PC-9 (cell line): ENCODE results near the gene BPIFB3. TPM values are rescaled to one million over a fixed set of nuclear protein-coding genes. Genes with fewer than 3 reads are reported as not detected.

ENCODE experiments used
- BruUV-seq: library from RNA; stranded (reverse); fragments of 400-500 nt; replicated peaks from 2 replicates; lab custom pipeline; 2021; lab: Mats Ljungman, UMichigan
- CTCF ChIA-PET: fragments of 300-600 bp; sonication (Branson Sonifier 250); formaldehyde crosslinking; loops from one replicate; lab custom pipeline; 2022; ENCODE audit warnings: antibody characterized with exemption; lab: Charles Lee
- POLR2A ChIA-PET: fragments of 300-600 bp; sonication (Branson Sonifier 250); formaldehyde crosslinking; loops from one replicate; lab custom pipeline; 2022; ENCODE audit warnings: antibody characterized with exemption; ENCODE audit not compliant: unreplicated experiment; lab: Charles Lee
- DNase-seq, 2 experiments: peaks; one replicate each; pipeline versions ENCODE4 v3.0.0 to v3.0.0-alpha.2; 2015 to 2022; ENCODE audit warnings: mixed read lengths in 1 of 2
- H2AFZ ChIP-seq: fragments of 200-600 bp; sonication (generic); 2 replicates; pipeline ENCODE4 v1.8.1; 2017; ENCODE audit warnings: antibody characterized with exemption
- H3F3A ChIP-seq: fragments of 200-600 bp; sonication (generic); 2 replicates; pipeline ENCODE4 v1.8.1; 2017; ENCODE audit warnings: antibody characterized with exemption, mild to moderate bottlenecking, low read depth; ENCODE audit not compliant: insufficient read depth
- H3K27ac ChIP-seq: fragments of 200-600 bp; sonication (generic); 2 replicates; pipeline ENCODE4 v1.6.1; 2016; ENCODE audit warnings: mixed run types
- H3K27me3 ChIP-seq: fragments of 200-600 bp; sonication (generic); 2 replicates; pipeline ENCODE4 v1.6.1; 2016; ENCODE audit warnings: low read depth, mixed run types; ENCODE audit not compliant: insufficient read depth
- H3K36me3 ChIP-seq: fragments of 200-600 bp; sonication (generic); 2 replicates; pipeline ENCODE4 v1.6.1; 2016; ENCODE audit warnings: low read depth, mixed run types
- H3K4me1 ChIP-seq: fragments of 200-600 bp; sonication (generic); replicated peaks from 2 replicates; pipeline ENCODE4 v1.6.1; 2016; ENCODE audit warnings: mixed run types; ENCODE audit not compliant: insufficient read depth
- H3K4me2 ChIP-seq: fragments of 200-600 bp; sonication (generic); 2 replicates; pipeline ENCODE4 v1.6.1; 2017; ENCODE audit warnings: mixed run types
- H3K4me3 ChIP-seq: fragments of 200-600 bp; sonication (generic); 2 replicates; pipeline ENCODE4 v1.6.1; 2016; ENCODE audit warnings: mixed run types
- H3K79me2 ChIP-seq: fragments of 200-600 bp; sonication (generic); 2 replicates; pipeline ENCODE4 v1.6.1; 2017; ENCODE audit warnings: low read depth, mixed run types
- H3K9me2 ChIP-seq: fragments of 200-600 bp; sonication (generic); 2 replicates; pipeline ENCODE4 v1.8.1; 2017; ENCODE audit warnings: mild to moderate bottlenecking; ENCODE audit not compliant: insufficient read depth
- H3K9me3 ChIP-seq: fragments of 200-600 bp; sonication (generic); 2 replicates; pipeline ENCODE4 v1.8.1; 2016; ENCODE audit warnings: low read depth; ENCODE audit not compliant: insufficient read depth
- H4K20me1 ChIP-seq: fragments of 200-600 bp; sonication (generic); 2 replicates; pipeline ENCODE4 v1.8.1; 2017; ENCODE audit not compliant: insufficient read depth
- EZH2 ChIP-seq: fragments of 200-600 bp; sonication (generic); IDR thresholded peaks from 2 replicates; pipeline ENCODE4 v1.8.0; 2017; ENCODE audit warnings: antibody characterized with exemption, low read depth
- intact Hi-C: fragments of 100-400 bp; cut with micrococcal nuclease; formaldehyde crosslinking; loops from one replicate; pipeline ENCODE4 v1.10.0; 2022; ENCODE audit not compliant: unreplicated experiment
- total RNA-seq: library from RNA; stranded (reverse); gene quantifications from 2 replicates; pipeline ENCODE4 v1.2.3, GENCODE V29; 2021
- TF ChIP-seq, protein P1 (sequence below): fragments of 200-600 bp; sonication (generic); conservative IDR thresholded peaks from 2 replicates; pipeline ENCODE4 v1.6.1; 2017; ENCODE audit warnings: mixed run types, antibody characterized with exemption, mild to moderate bottlenecking, moderate library complexity

BPIFB3 gene
- total RNA-seq, 1 experiment from 2014 or later = not detected

DNA sequence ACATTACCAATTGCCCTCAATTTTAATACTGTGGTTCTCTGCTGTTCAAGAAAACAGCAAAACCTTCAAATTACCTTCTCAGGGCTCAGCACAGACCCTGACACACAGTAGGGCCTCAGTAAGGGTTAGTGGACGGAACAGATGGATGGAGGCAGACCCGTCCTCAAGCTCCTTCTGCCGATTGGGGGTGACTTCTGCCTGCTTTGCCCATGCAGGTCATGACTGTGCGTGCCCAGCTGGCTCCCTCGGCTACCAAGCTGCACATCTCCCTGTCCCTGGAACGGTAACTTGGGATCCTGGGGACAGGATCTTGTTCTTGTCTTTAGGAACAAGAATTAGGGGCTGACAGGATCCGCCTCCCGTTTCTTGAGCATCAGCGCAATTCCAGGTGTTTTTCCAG is 16.0 kb downstream of the BPIFB3 start:
- POLR2A ChIA-PET = interaction anchor here (0.9 kb wide), 1 partner anchor 28 kb away, joined by 8 read pairs; no protein-coding TSS in a partner anchor
- no peaks in the 10 kb centered on the region for H3K79me2 ChIP-seq
- no peaks in the 10 kb centered on the region for H4K20me1 ChIP-seq
- H3K4me3 ChIP-seq = no peak overlapping the region
- intact Hi-C loops = no loop called here
- CTCF ChIA-PET = no interaction called here
- TF ChIP-seq EZH2 = no peak
- TF ChIP-seq, protein P1, sequence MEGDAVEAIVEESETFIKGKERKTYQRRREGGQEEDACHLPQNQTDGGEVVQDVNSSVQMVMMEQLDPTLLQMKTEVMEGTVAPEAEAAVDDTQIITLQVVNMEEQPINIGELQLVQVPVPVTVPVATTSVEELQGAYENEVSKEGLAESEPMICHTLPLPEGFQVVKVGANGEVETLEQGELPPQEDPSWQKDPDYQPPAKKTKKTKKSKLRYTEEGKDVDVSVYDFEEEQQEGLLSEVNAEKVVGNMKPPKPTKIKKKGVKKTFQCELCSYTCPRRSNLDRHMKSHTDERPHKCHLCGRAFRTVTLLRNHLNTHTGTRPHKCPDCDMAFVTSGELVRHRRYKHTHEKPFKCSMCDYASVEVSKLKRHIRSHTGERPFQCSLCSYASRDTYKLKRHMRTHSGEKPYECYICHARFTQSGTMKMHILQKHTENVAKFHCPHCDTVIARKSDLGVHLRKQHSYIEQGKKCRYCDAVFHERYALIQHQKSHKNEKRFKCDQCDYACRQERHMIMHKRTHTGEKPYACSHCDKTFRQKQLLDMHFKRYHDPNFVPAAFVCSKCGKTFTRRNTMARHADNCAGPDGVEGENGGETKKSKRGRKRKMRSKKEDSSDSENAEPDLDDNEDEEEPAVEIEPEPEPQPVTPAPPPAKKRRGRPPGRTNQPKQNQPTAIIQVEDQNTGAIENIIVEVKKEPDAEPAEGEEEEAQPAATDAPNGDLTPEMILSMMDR = no peak
- H2AFZ ChIP-seq = no peak overlapping the region
- H3F3A ChIP-seq = no peaks in the 10 kb centered on the region
- no peak overlapping the region for H3K4me2 ChIP-seq
- no peak overlapping the region for H3K27ac ChIP-seq
- H3K27me3 ChIP-seq = peaks cover 76% of the 10 kb centered on the region
- DNase-seq = no peak
- BruUV-seq = no TSS peak
- no peaks in the 10 kb centered on the region for H3K9me2 ChIP-seq
- no peaks in the 10 kb centered on the region for H3K36me3 ChIP-seq
- H3K4me1 ChIP-seq = no peaks in the 10 kb centered on the region
- H3K9me3 ChIP-seq = no peaks in the 10 kb centered on the region

DNA sequence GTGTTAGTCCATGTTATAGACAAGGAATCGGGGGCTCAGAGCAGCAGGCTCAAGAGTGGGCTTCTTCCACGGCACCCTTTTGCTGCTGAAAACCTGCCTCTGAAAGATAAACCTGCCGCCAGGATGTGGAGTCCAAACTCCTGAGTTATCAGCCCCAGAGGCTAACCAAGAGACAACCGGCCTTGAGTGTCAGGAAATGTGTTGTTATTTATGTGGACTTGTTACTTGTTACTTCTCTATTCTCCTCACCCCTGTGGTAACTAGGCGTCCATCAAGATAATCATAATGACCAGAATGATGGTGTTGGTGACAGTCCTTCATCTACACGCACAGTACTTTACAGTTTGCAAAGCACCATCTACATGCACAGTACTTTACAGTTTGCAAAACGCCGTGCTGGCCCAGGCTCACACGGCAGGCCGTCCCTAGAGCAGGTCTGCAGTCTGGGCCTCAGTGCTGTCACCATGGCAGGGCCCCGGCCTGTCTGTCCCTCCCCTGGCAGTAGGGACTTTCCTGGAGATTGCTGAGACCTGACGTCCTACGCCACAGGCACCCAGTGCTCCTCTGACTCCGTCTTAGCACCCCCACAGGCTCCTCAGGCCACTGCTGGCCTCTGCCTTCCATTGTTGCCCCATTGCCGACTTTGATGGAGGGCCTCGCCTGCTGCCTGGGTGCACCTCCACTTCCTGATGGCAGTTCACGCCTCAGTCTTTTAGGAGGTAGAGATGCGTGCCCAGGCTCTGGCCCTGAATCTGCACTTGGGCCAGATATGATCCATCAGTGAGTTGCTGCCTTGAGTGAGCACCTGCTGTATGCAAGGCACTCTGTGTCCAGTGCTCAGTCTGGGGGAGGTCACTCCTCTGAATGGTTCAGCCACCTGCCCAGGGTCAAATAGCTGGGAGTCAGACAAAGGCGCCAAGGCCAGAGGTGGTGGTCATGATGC is 16.7 kb downstream of the BPIFB3 start:
- POLR2A ChIA-PET = no interaction called here
- Histone ChIP-seq H3K4me2 (no peak overlapping the region), H3K27ac (no peak overlapping the region), H3K79me2 (no peaks in the 10 kb centered on the region), H3K4me1 (no peaks in the 10 kb centered on the region), H3F3A (no peaks in the 10 kb centered on the region), H3K9me2 (no peaks in the 10 kb centered on the region), H3K36me3 (no peaks in the 10 kb centered on the region), H3K27me3 (peaks cover 78% of the 10 kb centered on the region), H3K4me3 (no peak overlapping the region), H4K20me1 (no peaks in the 10 kb centered on the region), H2AFZ (no peak overlapping the region), H3K9me3 (no peaks in the 10 kb centered on the region)
- TF ChIP-seq EZH2 = no peak
- TF ChIP-seq, protein P1 = no peak
- CTCF ChIA-PET = no interaction called here
- no TSS peak for BruUV-seq
- intact Hi-C loops = no loop called here
- no peak for DNase-seq

DNA sequence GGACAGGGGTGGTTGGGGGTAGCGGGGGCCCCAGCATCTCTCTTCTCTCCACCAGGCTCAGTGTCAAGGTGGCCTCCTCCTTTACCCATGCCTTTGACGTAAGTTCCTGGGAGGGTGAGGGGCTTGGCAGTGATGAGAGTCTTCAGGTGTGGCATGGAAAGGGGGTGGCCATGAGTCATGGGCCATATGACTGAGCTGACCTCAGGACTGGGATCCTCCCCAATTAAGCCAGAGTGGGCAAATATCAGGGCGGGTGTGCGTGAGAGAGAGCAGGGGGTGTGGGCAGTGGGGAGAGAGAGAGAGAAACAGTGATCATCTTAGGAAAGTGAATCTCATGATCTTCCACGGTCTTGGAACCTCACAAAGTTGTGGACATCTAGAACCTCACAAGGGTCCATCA is 17.5 kb downstream of the BPIFB3 start:
- POLR2A ChIA-PET = no interaction called here
- CTCF ChIA-PET = no interaction called here

More for the DNA sequence above, 17.5 kb downstream of the BPIFB3 start:
- Histone ChIP-seq H3K9me3 (no peaks in the 10 kb centered on the region), H3K4me3 (no peak overlapping the region), H4K20me1 (no peaks in the 10 kb centered on the region), H3K36me3 (no peaks in the 10 kb centered on the region), H3F3A (no peaks in the 10 kb centered on the region), H3K4me1 (no peaks in the 10 kb centered on the region), H3K27me3 (peaks cover 76% of the 10 kb centered on the region), H3K4me2 (no peak overlapping the region), H3K79me2 (no peaks in the 10 kb centered on the region), H2AFZ (no peak overlapping the region), H3K27ac (no peak overlapping the region), H3K9me2 (no peaks in the 10 kb centered on the region)
- DNase-seq = no peak
- TF ChIP-seq, protein P1 = no peak
- no peak for TF ChIP-seq EZH2
- intact Hi-C loops = no loop called here
- no TSS peak for BruUV-seq
